Left hindlimb (tissue), 1 donor: Measurements from ENCODE around the gene TARBP2.
A peak's percentile ranks its signal among the peaks of the same experiment; 100 is the strongest.
"Not testable (repeated sequence)": the region's sequence is repeated elsewhere in the genome, so short reads cannot be mapped to it uniquely, and the experiment has no call there.

Experiments used
- DNase-seq: peaks from one replicate; pipeline ENCODE4 v3.0.0-alpha.2; 2018

The TARBP2 gene

GRCh38 chr12:53516758-53517455 lies 15.8 kb downstream of the TARBP2 start:
- DNase-seq = no peak

GRCh38 chr12:53518381-53518780 lies 17.3 kb downstream of the TARBP2 start:
- DNase-seq = no peak

DNA sequence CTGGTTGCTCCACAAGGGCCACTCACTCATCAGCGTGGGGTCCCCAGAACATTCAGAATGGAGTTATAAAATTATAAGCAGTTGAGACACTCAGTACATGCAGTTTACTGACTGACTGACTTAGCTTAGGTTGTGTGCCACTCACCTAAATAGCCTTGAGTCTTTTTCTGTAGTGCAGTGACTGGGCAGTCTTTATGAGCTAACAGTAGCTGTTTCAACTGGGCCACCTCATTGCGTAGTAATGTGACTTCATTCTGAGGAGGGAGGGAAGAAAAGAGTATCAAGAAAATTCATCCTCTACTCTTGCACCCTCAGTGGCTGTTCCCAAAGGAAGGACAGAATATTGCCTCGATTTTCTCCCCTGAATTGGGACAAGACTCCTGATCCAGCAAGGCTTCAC lies 22.0 kb downstream of the TARBP2 start:
- DNase-seq = no peak

GRCh38 chr12:53524476-53524875 lies 23.4 kb downstream of the TARBP2 start:
- no peak for DNase-seq

GRCh38 chr12:53530061-53530460 lies 29.0 kb downstream of the TARBP2 start:
- no peak for DNase-seq

- no peak for DNase-seq
These were observed 29.8 kb downstream of the TARBP2 start for GRCh38 chr12:53530920-53531319.

DNA sequence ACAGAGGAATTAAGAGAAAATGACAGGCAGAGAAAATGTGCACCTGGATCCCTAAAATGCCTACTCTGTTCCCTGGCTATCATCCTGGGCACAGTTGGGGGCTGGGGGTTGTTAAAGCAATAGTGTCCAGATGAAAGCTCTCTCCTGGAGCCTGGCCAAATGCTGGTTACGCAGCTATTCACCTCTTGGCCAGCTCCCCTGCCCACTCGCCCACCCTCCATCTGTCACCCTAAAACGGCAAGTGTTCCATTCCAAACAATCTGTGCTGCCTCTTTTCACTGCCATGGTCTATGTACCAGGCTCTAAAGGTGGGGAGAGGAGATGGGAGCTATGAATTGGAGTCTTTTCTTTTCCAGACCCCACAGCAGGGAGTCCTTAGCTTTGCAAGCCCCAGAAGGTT lies 30.9 kb downstream of the TARBP2 start:
- DNase-seq = no peak

GRCh38 chr12:53532524-53533445 lies 31.7 kb downstream of the TARBP2 start:
- DNase-seq = no peak

- DNase-seq = no peak
These were observed 32.4 kb downstream of the TARBP2 start for GRCh38 chr12:53533471-53533870.

GRCh38 chr12:53536962-53537361 lies 35.9 kb downstream of the TARBP2 start:
- DNase-seq = no peak

- DNase-seq = no peak
These were observed 37.2 kb downstream of the TARBP2 start for GRCh38 chr12:53538209-53538689.

DNA sequence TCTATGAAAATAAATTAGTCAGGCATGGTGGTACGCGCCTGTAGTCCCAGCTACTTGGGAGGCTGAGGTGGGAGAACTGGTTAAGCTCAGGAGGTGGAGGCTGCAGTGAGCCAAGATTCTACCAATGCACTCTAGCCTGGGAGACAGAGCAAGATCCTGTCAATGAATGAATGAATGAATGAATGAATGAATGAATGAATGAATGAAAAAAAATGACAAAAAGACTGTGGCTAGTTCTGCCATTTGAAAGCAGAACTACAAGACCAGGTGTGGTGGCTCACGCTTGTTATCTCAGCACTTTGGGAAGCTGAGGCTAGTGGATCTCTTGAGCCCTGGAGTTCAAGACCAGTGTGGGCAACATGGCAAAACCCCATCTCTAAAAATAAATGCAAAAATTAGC lies 38.4 kb downstream of the TARBP2 start:
- DNase-seq = no peak

GRCh38 chr12:53543539-53543938 lies 42.5 kb downstream of the TARBP2 start:
- DNase-seq = peak; percentile 72

GRCh38 chr12:53548354-53548753 lies 47.3 kb downstream of the TARBP2 start:
- not testable (repeated sequence) for DNase-seq

GRCh38 chr12:53550131-53550530 lies 49.0 kb downstream of the TARBP2 start:
- not testable (repeated sequence) for DNase-seq

- no peak for DNase-seq
These were observed 49.5 kb downstream of the TARBP2 start for GRCh38 chr12:53550595-53550994.

- no peak for DNase-seq
These were observed 50.8 kb downstream of the TARBP2 start for GRCh38 chr12:53551889-53552291.

- no peak for DNase-seq
These were observed 51.6 kb downstream of the TARBP2 start for GRCh38 chr12:53552361-53553327.
